ENCODE measurements around the gene GPD2. TPM values are rescaled to one million over a fixed set of nuclear protein-coding genes. Genes with fewer than 3 reads are reported as not detected.
"Not testable (repeated sequence)": the region's sequence is repeated elsewhere in the genome, so short reads cannot be mapped to it uniquely, and the experiment has no call there.

GPD2 gene
- total RNA-seq, 4 donors from 2014 or later: 19.5 to 26.0 (median 22.5) TPM

- 57% methylated on average over 1 of the region's 1 CpG for WGBS
- no peak for DNase-seq (ENCODE audit: extremely low spot score)
- intact Hi-C loops (cut with DNase I): loop anchor here (10.0 kb wide), 2 partner anchors 194 to 596 kb away; no protein-coding TSS in a partner anchor
- TF ChIP-seq POLR2AphosphoS5 (IDR thresholded peaks at IDR 0.05): no peak
- TF ChIP-seq, protein P1, sequence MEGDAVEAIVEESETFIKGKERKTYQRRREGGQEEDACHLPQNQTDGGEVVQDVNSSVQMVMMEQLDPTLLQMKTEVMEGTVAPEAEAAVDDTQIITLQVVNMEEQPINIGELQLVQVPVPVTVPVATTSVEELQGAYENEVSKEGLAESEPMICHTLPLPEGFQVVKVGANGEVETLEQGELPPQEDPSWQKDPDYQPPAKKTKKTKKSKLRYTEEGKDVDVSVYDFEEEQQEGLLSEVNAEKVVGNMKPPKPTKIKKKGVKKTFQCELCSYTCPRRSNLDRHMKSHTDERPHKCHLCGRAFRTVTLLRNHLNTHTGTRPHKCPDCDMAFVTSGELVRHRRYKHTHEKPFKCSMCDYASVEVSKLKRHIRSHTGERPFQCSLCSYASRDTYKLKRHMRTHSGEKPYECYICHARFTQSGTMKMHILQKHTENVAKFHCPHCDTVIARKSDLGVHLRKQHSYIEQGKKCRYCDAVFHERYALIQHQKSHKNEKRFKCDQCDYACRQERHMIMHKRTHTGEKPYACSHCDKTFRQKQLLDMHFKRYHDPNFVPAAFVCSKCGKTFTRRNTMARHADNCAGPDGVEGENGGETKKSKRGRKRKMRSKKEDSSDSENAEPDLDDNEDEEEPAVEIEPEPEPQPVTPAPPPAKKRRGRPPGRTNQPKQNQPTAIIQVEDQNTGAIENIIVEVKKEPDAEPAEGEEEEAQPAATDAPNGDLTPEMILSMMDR (IDR thresholded peaks at IDR 0.05): no peak
- no peak for TF ChIP-seq POLR2A (IDR thresholded peaks at IDR 0.05; ENCODE audit: low read depth)
- no peak for TF ChIP-seq EP300 (IDR thresholded peaks at IDR 0.05)
- Histone ChIP-seq H3K27me3 (no peaks in the 10 kb centered on the region), H3K4me1 (no peaks in the 10 kb centered on the region), H3K4me3 (no peak overlapping the region), H3K9me3 (no peaks in the 10 kb centered on the region), H3K36me3 (no peaks in the 10 kb centered on the region), H3K27ac (replicated peaks in 1 of 4) (no peak overlapping the region)
Observed at GRCh38 chr2:156598563-156598962, 162.4 kb downstream of the GPD2 start.

DNA sequence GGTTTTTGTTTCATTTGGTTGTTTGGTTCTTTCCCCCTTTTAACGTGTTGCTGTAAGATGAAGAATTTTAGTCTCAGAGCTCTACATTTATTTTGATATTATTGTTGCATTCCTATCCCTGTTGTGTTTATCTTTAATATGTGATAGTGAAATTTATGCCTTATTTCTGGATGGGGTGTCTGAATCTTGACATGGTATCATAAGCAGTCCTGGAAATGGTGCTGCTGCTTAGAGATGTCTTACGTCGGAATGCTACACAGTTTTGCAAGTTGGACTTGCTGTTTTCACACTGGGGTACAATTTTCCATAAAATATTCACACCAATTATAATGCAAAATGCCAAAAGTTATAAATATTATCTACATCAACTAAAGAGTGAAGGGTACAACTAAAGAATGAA, 164.0 kb downstream of the GPD2 start:
- Histone ChIP-seq H3K4me1 (no peaks in the 10 kb centered on the region), H3K9me3 (no peaks in the 10 kb centered on the region), H3K27me3 (no peaks in the 10 kb centered on the region), H3K4me3 (no peak overlapping the region), H3K36me3 (no peaks in the 10 kb centered on the region), H3K27ac (replicated peaks in 1 of 4) (no peak overlapping the region)
- TF ChIP-seq EP300 (IDR thresholded peaks at IDR 0.05) (no peak), POLR2AphosphoS5 (IDR thresholded peaks at IDR 0.05) (no peak), POLR2A (IDR thresholded peaks at IDR 0.05; ENCODE audit: low read depth) (no peak)
- TF ChIP-seq, protein P1 (IDR thresholded peaks at IDR 0.05): no peak
- 73% methylated on average over 3 of the region's 3 CpGs for WGBS
- no peak for DNase-seq (ENCODE audit: extremely low spot score)
- intact Hi-C loops (cut with DNase I): no loop called here

GRCh38 chr2:156601855-156602551, 165.8 kb downstream of the GPD2 start:
- no peak for DNase-seq (ENCODE audit: extremely low spot score)
- Histone ChIP-seq H3K36me3 (no peaks in the 10 kb centered on the region), H3K4me1 (no peaks in the 10 kb centered on the region), H3K9me3 (no peaks in the 10 kb centered on the region), H3K27ac (replicated peaks in 1 of 4) (no peak overlapping the region), H3K4me3 (no peak overlapping the region), H3K27me3 (no peaks in the 10 kb centered on the region)
- WGBS: 88% methylated on average over 6 of the region's 6 CpGs
- intact Hi-C loops (cut with DNase I): no loop called here
- TF ChIP-seq POLR2A (IDR thresholded peaks at IDR 0.05; ENCODE audit: low read depth) (no peak), POLR2AphosphoS5 (IDR thresholded peaks at IDR 0.05) (no peak), EP300 (IDR thresholded peaks at IDR 0.05) (no peak)
- TF ChIP-seq, protein P1 (IDR thresholded peaks at IDR 0.05): no peak

DNA sequence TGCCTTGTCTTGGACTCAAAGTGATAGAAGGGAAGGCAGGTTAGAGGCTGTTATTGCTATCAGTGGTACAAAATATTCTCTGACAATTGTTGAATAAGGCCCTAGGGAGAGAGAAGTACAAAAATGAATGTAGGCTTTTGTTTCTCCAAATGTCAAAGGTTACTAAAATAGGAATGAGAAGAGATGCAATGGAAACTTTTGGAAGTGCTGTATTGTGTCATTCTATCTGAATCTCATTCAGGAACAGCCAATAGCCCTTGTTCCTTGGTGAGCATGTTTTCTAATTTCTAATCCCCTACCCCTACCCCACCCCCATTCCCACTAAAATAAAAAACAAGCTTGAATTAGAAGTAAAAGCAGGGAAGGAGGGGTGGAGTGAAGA, 166.4 kb downstream of the GPD2 start:
- DNase-seq (ENCODE audit: extremely low spot score): no peak
- no peak for TF ChIP-seq POLR2A (IDR thresholded peaks at IDR 0.05; ENCODE audit: low read depth)
- TF ChIP-seq, protein P1 (IDR thresholded peaks at IDR 0.05): no peak
- no peak for TF ChIP-seq EP300 (IDR thresholded peaks at IDR 0.05)
- no peak for TF ChIP-seq POLR2AphosphoS5 (IDR thresholded peaks at IDR 0.05)
- intact Hi-C loops (cut with DNase I): no loop called here
- Histone ChIP-seq H3K36me3 (no peaks in the 10 kb centered on the region), H3K9me3 (no peaks in the 10 kb centered on the region), H3K27me3 (no peaks in the 10 kb centered on the region), H3K4me1 (no peaks in the 10 kb centered on the region), H3K4me3 (no peak overlapping the region), H3K27ac (replicated peaks in 1 of 4) (no peak overlapping the region)

GRCh38 chr2:156615836-156616322, 179.7 kb downstream of the GPD2 start:
- H3K36me3 ChIP-seq: no peaks in the 10 kb centered on the region
- no peak for TF ChIP-seq EP300 (IDR thresholded peaks at IDR 0.05)
- no peak for TF ChIP-seq POLR2AphosphoS5 (IDR thresholded peaks at IDR 0.05)
- no peak for TF ChIP-seq POLR2A (IDR thresholded peaks at IDR 0.05; ENCODE audit: low read depth)
- TF ChIP-seq, protein P1 (IDR thresholded peaks at IDR 0.05): no peak
- H3K4me1 ChIP-seq: no peaks in the 10 kb centered on the region
- 64% methylated on average over 2 of the region's 2 CpGs for WGBS
- no peaks in the 10 kb centered on the region for H3K9me3 ChIP-seq
- no peak for DNase-seq (ENCODE audit: extremely low spot score)
- no peak overlapping the region for H3K27ac ChIP-seq (replicated peaks in 1 of 4)
- no peaks in the 10 kb centered on the region for H3K27me3 ChIP-seq
- H3K4me3 ChIP-seq: no peak overlapping the region
- intact Hi-C loops (cut with DNase I): no loop called here

DNA sequence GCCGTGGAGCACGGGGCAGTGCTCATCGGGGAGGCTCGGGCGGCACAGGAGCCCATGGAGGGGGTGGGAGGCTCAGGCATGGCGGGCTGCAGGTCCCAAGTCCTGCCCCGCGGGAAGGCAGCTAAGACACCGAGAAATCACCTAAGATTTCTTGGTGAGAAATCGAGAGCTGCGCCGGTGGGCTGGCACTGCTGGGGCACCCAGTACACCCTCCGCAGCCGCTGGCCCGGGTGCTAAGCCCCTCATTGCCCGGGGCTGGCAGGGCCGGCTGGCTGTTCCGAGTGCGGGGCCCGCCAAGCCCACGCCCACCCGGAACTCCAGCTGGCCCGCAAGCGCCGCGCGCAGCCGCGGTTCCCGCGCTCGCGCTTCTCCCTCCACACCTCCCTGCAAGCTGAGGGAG, 181.9 kb downstream of the GPD2 start:
- intact Hi-C loops (cut with DNase I); H3K36me3 ChIP-seq; H3K27me3 ChIP-seq; H3K4me1 ChIP-seq; H3K4me3 ChIP-seq; H3K9me3 ChIP-seq; H3K27ac ChIP-seq (replicated peaks in 1 of 4); DNase-seq (ENCODE audit: extremely low spot score): not testable (repeated sequence)
- WGBS: 98% methylated on average over 14 of the region's 33 CpGs
